HG03457 (cell line): ENCODE results near the gene CAMSAP1.

Experiments
- ATAC-seq: cut with Tn5 transposase; IDR thresholded peaks from one replicate; pipeline ENCODE4 v1.9.1; 2021; ENCODE audit warnings: moderate number of reproducible peaks; ENCODE audit not compliant: unreplicated experiment

CAMSAP1 gene

GRCh38 chr9:135939351-135940265 is 32.3 kb upstream of the CAMSAP1 start:
- ATAC-seq = no peak

DNA sequence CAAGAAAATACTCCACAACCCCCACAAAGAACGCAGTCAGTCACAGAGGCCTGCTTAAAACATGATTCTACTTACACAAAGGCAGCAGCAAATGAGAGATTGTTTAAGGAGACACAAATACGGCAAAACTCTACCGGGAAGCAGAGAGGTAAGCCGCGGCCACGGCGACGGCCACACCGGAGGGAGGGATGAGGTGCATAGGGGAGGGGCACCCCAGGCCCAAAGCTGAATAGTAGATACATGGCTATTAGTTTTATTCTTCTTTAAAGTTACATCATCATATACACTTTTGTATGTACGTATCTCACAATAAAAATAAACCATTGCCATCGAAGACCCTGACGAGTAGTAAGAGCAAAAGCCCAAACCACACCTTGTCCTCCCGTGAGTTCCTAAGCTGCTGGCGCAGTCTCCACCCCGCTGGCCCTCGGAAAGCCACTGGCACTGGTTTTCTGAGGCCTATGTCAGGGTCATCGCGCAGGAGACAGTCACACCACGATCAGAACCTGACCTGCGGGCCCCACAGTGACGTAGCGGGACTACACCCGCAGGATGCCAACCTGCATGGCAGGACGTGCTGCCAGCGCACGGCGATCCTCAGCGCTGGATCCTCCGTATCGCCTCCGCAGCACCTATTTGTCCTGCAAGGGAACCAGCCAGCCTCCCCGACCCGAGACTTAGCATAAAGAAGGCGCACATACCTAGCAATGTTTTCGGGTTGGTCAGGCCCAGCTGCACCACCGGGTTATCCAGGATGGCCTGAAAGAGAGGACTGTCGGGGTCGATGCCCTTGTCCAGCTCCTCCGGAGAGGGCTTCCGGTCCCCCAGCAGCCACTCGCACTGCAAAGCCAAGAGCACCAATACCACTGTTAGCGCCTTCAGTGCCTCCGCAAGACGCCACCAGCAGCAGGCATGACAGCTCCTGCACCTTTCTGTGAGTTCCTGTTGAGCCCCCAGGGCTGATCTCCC is 30.5 kb upstream of the CAMSAP1 start:
- no peak for ATAC-seq

GRCh38 chr9:135933114-135933513 is 25.8 kb upstream of the CAMSAP1 start:
- no peak for ATAC-seq

- ATAC-seq = no peak
Measured at GRCh38 chr9:135932656-135933055, 25.3 kb upstream of the CAMSAP1 start.

GRCh38 chr9:135931349-135931820 is 24.0 kb upstream of the CAMSAP1 start:
- no peak for ATAC-seq

DNA sequence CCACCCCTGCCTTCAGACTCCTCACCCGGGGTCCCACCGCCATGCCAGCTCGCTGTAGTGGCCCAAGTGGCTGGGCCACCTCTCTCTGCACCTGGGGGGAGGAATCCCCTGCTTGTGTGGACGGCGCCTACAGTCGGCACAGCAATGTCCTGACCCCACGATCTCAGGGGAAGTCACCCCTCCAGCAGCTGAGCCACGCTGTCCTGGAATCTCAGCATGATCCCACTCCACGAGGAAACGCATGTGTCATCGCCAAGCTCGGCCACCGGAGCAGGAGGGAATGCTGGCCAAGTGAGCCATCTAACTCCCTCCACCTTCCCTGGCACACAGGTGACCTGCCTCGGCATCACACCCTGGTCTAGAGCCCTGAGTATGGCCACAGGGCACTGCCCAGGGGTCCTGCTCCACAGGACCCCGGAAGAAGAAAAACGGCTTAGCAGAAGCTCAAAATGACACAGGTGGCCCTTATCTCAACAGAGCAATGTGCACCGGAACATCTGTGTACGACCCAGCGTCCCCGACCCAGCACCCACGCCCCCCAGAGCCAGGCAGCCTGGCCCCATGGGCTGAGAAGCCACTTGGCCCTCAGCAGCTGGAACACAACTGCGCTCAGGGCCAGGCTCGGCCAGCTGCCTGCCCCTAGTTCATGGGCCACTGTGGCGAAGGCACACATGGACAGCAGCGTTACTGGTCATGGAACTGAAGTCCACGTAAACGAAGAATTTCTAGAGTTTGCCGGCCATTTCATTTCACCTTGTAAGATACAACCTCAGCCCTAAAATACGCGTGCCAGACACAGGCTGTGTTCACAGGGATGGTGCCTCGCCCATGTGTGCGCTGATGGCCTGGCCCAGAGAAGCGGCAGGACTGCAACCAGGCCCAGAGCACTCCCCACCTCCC is 23.4 kb upstream of the CAMSAP1 start:
- no peak for ATAC-seq

DNA sequence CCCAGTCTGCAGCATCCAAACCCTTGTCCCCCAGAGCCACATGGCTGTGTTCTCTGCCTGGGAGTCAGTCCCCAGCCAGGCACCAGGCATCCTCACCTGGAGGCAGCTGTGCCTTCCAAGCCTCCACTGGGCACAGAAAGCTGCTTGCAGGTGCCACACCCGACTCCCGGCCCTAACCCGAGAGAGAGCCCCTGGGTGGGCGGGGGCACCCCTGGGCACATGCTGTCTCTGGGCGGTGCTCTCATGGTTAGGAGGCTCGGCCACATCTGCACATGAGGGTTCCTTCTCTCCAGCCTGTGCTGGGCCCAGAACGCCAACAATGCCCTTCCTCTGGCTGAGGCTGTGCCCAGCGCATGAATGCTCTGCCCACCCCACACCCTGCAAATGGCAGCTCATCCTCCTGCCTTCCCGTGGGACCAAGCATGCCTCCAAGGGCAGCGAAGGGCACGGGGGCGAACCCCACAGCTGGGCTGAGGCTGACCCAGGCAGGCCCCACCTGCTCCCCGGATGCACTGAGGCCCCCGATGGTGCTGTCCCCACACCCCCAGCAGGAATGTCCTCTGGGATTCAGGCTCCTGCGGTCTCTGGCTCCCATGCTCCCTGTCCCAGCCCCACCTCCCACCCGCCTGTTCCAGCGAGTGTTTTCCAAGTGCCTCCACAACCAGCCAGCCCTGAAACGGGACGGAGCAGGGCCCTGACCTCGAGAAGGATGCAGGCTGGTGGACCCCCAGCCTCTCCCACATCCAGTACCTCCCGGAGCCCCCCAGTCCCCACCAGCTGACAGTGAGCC is 22.5 kb upstream of the CAMSAP1 start:
- no peak for ATAC-seq

DNA sequence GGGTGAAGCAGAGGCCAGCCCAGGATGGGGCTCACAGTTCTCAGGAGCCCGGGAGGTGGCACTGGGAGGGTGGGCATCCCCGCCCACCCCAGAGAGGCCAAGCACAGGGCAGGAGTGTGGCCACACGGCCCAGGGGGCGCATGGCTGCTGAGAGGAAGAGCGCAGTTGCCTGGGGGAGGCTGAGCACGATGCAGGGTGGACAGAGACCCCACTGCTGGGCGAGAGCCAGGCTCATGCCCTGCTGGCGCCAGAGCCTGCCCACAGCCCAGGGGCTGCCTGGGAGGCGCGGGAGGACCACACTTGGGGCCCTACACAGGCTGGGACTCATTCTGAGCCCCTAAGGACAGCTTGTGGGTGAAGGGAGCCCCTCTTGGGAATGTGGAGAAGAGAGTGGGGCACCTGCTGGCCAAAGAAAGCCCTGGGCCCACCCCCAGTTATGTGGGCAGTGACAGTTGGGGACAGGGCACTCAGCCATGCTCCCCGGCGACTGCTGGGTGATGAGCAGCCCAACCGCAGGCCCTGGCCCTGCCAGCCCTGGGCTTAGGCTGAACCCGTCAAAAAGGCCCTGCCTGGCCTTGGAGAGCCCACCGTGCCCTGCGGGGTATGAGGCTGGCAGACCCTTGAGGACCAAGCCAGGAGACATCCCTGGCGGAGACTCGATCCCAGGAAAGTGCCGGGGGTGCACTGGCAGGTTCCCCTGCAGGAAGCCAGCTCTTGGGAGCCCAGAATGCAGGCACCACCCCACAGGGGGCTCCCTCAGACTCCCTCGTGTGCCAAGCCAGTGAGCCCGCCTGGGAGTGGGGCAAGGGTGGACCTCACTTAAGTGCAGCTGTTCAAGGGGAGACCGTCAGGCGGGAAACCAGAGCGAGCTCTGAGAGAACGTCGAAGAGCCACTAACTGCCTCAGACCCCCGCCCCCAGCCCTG is 21.6 kb upstream of the CAMSAP1 start:
- no peak for ATAC-seq

DNA sequence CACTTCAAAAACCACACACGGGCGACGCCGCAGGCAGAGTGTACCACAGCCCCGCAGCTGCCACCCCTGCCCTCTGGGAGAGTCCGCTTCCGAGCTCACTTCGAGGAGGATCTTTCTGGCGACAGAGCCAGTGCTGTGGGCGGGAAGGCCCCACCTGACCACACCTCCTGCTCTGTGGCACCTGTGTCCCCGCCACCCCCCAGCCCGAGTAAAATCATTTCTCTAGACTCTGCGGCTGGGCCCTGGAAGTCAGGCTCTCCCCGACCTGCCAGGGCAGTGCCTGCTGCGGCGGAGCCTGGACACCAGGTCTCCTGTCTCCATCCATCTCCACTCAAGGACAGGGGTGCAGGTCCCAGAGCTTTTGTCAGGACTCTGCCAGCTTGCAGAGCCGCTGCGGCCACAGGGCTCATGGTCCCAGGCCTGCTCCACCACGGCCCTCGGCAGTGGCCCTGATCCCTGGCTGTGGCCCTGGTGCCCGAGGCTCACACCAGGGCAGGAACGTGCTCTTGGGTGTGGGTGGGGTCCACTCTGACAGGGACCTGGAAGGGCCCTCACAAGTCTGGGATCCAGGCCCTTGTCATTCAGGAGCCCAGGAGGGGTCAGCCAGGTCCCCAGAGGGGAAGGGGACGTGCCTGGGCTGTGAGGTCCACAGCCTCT is 20.9 kb upstream of the CAMSAP1 start:
- ATAC-seq = no peak

- ATAC-seq = no peak
Measured at GRCh38 chr9:135927195-135928013, 20.1 kb upstream of the CAMSAP1 start.

DNA sequence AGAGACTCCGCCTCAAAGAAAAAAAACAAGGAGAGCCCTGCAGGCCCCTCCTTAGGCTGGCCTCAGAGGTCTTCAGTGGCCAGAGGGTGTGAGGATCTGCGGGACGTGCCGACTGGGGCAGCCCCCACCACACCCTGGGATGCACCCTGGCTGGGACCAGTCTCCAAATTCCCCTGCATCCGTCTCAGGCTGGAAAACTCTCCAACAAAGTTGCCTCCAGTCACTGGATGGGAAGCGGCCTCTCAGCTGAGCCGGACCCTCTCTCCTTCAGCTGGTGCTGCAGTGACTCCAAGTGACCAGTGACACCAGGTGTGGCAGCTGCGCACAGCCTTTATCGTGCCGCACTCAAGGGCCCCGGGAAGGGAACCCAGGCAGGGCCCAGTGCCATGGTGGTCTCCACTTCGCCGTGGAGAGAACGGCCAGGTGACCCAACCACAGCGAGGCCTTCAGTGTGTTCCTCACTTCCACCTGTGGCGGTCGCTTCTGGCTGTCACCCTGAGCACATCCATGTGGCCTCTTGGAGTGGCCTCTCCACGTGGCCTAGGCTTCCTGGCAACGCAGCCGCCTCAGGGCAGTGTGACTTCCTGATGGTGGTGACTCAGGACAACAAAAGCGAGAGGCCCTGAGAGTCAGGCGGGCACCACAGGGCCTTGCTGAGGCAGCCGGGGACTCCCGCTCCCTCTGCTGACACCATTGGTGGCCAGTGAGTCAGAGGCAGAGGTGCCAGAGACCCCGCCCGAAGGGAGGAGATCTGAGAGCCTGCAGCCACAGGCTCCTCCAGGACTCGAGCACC is 19.3 kb upstream of the CAMSAP1 start:
- ATAC-seq = no peak

DNA sequence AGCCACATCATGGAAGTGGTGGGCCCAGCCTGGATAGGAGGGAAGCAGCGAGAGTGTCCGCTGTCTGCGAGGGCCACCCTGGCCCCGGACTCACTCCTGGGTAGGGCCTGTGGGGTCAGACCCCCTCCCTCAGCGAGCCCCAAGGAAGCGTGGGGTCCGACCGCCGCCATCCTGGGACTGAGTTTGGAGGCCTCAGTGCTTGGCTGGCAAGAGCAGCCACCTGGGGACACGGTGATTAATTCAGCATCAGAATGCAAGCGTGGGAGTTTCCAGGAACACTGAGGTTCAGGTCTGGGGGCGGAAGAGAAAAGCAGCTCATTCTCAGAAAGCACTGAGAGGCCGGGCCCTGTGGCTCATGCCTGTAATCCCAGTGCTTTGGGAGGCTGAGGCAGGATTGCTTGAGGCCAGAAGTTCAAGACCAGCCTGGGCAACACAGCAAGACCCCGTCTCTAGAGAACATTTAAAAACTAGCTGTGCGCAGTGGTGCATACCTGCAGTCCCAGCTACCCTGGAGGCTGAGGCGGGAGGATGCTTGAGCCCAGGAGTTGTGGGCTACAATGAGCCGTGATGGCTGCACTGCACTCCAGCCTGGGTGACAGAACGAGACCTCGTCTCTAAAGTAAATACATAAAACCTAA is 18.3 kb upstream of the CAMSAP1 start:
- ATAC-seq = no peak

GRCh38 chr9:135924628-135925338 is 17.4 kb upstream of the CAMSAP1 start:
- ATAC-seq = no peak

DNA sequence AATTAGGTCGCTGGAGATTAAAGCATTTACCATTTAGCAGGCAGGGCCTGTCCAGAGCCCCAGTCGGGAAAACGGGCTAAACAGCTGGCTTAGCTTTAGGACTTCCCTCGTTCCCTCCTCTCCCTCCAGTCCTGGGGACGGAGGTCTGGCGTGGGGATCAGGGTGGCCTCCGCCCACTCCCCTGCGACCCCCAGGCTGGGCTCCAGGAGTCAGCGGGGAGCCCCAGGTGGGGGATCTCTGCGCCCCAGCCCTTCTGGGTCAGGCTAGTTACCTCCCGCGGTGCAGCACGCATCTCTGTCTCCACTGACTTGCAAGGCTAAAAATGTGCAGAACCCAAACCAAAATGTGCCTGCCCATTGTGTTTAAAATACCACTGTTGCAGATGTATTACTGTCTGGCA is 16.2 kb upstream of the CAMSAP1 start:
- no peak for ATAC-seq

GRCh38 chr9:135921749-135922310 is 14.5 kb upstream of the CAMSAP1 start:
- no peak for ATAC-seq
